Transverse colon (tissue), 4 donors: Measurements from ENCODE around the gene RPLP1. TPM values are rescaled to one million over a fixed set of nuclear protein-coding genes. Genes with fewer than 3 reads are reported as not detected.

Experiments
- DNase-seq: peaks from one replicate; pipeline ENCODE4 v3.0.0-alpha.2; 2019
- H3K27ac ChIP-seq, 4 donors: fragments of 200-600 bp; sonication (generic); 2 replicates each; pipeline ENCODE4 v1.5.1; 2016 to 2018; ENCODE audit warnings: inconsistent platforms in 4 of 4
- H3K27me3 ChIP-seq: fragments of 200-600 bp; sonication (generic); 2 replicates; pipeline ENCODE4 v1.5.1; 2017; ENCODE audit warnings: inconsistent platforms
- H3K36me3 ChIP-seq, 4 donors: fragments of 200-600 bp; sonication (generic); 2 replicates each; pipeline ENCODE4 v1.5.1; 2017 to 2019; ENCODE audit warnings: inconsistent platforms in 4 of 4
- H3K4me1 ChIP-seq, 4 donors: fragments of 200-600 bp; sonication (generic); 2 replicates each; pipeline ENCODE4 v1.5.1; 2017 to 2020; ENCODE audit warnings: inconsistent platforms in 4 of 4
- H3K4me3 ChIP-seq, 4 donors: fragments of 200-600 bp; sonication (generic); 1 replicate in 1 of 4; 2 replicates in 3 of 4; pipeline versions ENCODE4 v1.5.1 to v1.6.1; 2017 to 2019; ENCODE audit warnings: inconsistent platforms in 4 of 4
- H3K9me3 ChIP-seq, 2 donors: fragments of 200-600 bp; sonication (generic); 2 replicates each; pipeline ENCODE4 v1.5.1; 2017 to 2019; ENCODE audit warnings: inconsistent platforms in 2 of 2
- CTCF ChIP-seq, 5 experiments: fragments of 200-600 bp in 3 of 5; fragments of 450-650 bp in 2 of 5; sonication (generic) in 3 of 5; IDR thresholded peaks; 1 replicate in 2 of 5; 2 replicates in 3 of 5; pipeline ENCODE4 v1.5.1; 2016 to 2017; ENCODE audit warnings: antibody characterized with exemption in 5 of 5, inconsistent platforms in 3 of 5, mild to moderate bottlenecking in 2 of 5, moderate library complexity in 1 of 5
- EP300 ChIP-seq: sonication (generic); formaldehyde crosslinking; IDR thresholded peaks from one replicate; pipeline ENCODE4 v1.6.1; 2017; ENCODE audit warnings: antibody characterized with exemption, low read depth
- POLR2A ChIP-seq: fragments of 450-650 bp; IDR thresholded peaks from one replicate; pipeline ENCODE4 v1.6.1; 2016; ENCODE audit warnings: antibody characterized with exemption, mild to moderate bottlenecking, moderate library complexity
- POLR2AphosphoS5 ChIP-seq, 3 donors: sonication (generic); formaldehyde crosslinking; IDR thresholded peaks; one replicate each; pipeline ENCODE4 v1.6.1; 2016; ENCODE audit warnings: antibody characterized with exemption in 3 of 3
- WGBS, 2 donors: methylation state at CpG; one replicate each; pipeline ENCODE4 v1.1.5; 2018; ENCODE audit warnings: low coverage in 1 of 2; 5-methylcytosine and 5-hydroxymethylcytosine counted together
- in situ Hi-C, 4 donors: fragments of 200-750 bp; cut with MboI; loops; one replicate each; pipeline versions ENCODE4 v1.15.0 to v1.15.1; 2017; ENCODE audit warnings: low sequenced_read_pairs in 3 of 4, low pct_ligation_motif_present in 1 of 4, low pct_unique_long_range_greater_than_20kb in 1 of 4
- intact Hi-C: fragments of 100-400 bp; cut with DNase I; formaldehyde crosslinking; loops from one replicate; pipeline ENCODE4 v1.15.1; 2023; ENCODE audit warnings: low total_unique reads
- total RNA-seq, 4 donors: library from RNA; depleted of rRNA; stranded (reverse); fragments of >200 nt; gene quantifications; one replicate each; pipeline ENCODE4 v1.1.0, GENCODE V29; 2016

Gene RPLP1
- total RNA-seq, 4 donors from 2014 or later: 279 to 742 (median 450) TPM

- intact Hi-C loops (no loop called here), in situ Hi-C loops (loop anchor here in 2 of 4 donors (10.0 kb wide), 2 partner anchors 344 to 354 kb away; no protein-coding TSS in a partner anchor)
- TF ChIP-seq CTCF (IDR thresholded peaks at IDR 0.05) (no peak), POLR2AphosphoS5 (IDR thresholded peaks at IDR 0.05) (no peak), POLR2A (no peak), EP300 (no peak)
- DNase-seq: no peak
- H3K4me3 ChIP-seq: no peak overlapping the region
- no peaks in the 10 kb centered on the region for H3K27me3 ChIP-seq
- H3K4me1 ChIP-seq: peaks cover 0 to 4% (median 3%) of the 10 kb centered on the region in 4 donors
- H3K36me3 ChIP-seq: peaks cover 0 to 7% (median 0%) of the 10 kb centered on the region in 4 donors
- WGBS, 2 donors: 75 to 80% methylated on average over 3 of the region's 3 CpGs
- H3K9me3 ChIP-seq: no peaks in the 10 kb centered on the region
- no peak overlapping the region for H3K27ac ChIP-seq
Observed at GRCh38 chr15:69408841-69409240, 43.8 kb upstream of the RPLP1 start.

- no peaks in the 10 kb centered on the region for H3K36me3 ChIP-seq
- peaks cover 0 to 13% (median 8%) of the 10 kb centered on the region in 4 donors for H3K4me1 ChIP-seq
- H3K27ac ChIP-seq: no peak overlapping the region
- intact Hi-C loops: no loop called here
- no peak overlapping the region for H3K4me3 ChIP-seq
- no peaks in the 10 kb centered on the region for H3K9me3 ChIP-seq
- TF ChIP-seq POLR2AphosphoS5 (IDR thresholded peaks at IDR 0.05): no peak
- no peak for TF ChIP-seq POLR2A
- no peak for TF ChIP-seq EP300
- TF ChIP-seq CTCF (IDR thresholded peaks at IDR 0.05): no peak
- no peaks in the 10 kb centered on the region for H3K27me3 ChIP-seq
- no peak for DNase-seq
- in situ Hi-C loops: no loop called here
- 60 to 64% methylated on average over 5 to 9 of the region's 9 CpGs for WGBS, 2 donors
Observed at GRCh38 chr15:69410248-69410874, 42.3 kb upstream of the RPLP1 start.

GRCh38 chr15:69412274-69412673 lies 40.3 kb upstream of the RPLP1 start:
- no peak for TF ChIP-seq CTCF (IDR thresholded peaks at IDR 0.05)
- TF ChIP-seq POLR2A: no peak
- no peak for TF ChIP-seq POLR2AphosphoS5 (IDR thresholded peaks at IDR 0.05)
- TF ChIP-seq EP300: no peak
- in situ Hi-C loops (no loop called here), intact Hi-C loops (no loop called here)
- Histone ChIP-seq H3K27ac (no peak overlapping the region), H3K4me3 (no peak overlapping the region), H3K27me3 (no peaks in the 10 kb centered on the region), H3K4me1 (peaks cover 0 to 14% (median 9%) of the 10 kb centered on the region in 4 donors), H3K36me3 (no peaks in the 10 kb centered on the region), H3K9me3 (no peaks in the 10 kb centered on the region)
- DNase-seq: no peak

GRCh38 chr15:69412701-69413100 lies 39.9 kb upstream of the RPLP1 start:
- Histone ChIP-seq H3K27me3 (no peaks in the 10 kb centered on the region), H3K27ac (no peak overlapping the region), H3K4me1 (peaks cover 0 to 14% (median 9%) of the 10 kb centered on the region in 4 donors), H3K36me3 (no peaks in the 10 kb centered on the region), H3K9me3 (no peaks in the 10 kb centered on the region), H3K4me3 (no peak overlapping the region)
- 25 to 60% methylated on average over 1 of the region's 1 CpG for WGBS, 2 donors
- TF ChIP-seq POLR2A (no peak), POLR2AphosphoS5 (IDR thresholded peaks at IDR 0.05) (no peak), EP300 (no peak), CTCF (IDR thresholded peaks at IDR 0.05) (no peak)
- DNase-seq: no peak
- intact Hi-C loops (no loop called here), in situ Hi-C loops (no loop called here)
